ENCODE measurements around the gene NDUFS4. TPM values are rescaled to one million over a fixed set of nuclear protein-coding genes. Genes with fewer than 3 reads are reported as not detected.
"Not testable (repeated sequence)": the region's sequence is repeated elsewhere in the genome, so short reads cannot be mapped to it uniquely, and the experiment has no call there.

Gene NDUFS4
- total and polyA plus RNA-seq, 5 donors from 2014 or later = 24.5 to 118 (median 97.3) TPM

DNA sequence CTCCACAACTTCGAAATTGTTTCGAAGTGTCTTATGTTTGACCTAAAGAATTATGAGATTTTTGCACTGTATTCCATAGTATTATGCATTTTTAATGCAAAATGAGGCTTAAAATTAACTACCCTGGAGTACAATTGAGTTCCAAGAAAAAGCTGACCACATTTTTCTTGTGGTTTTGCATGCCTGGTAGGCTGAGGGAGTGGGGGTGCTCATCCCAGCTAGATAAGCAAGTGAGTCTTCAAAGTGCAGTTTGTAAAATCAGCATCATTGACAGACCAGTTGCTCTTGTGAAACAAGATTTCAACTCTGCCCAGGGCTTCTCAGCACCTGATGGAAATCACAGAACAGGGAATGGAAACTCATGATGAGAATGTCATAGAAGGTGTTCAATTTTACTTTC lies 17.0 kb upstream of the NDUFS4 start:
- DNase-seq (no peak), ATAC-seq (ENCODE audit: low read depth in 2 of 2) (no peak)
- no peaks in the 10 kb centered on the region for H3K36me3 Mint-ChIP-seq
- H3K4me3 Mint-ChIP-seq = no peak overlapping the region
- no peaks in the 10 kb centered on the region for H3K9me3 Mint-ChIP-seq
- Histone ChIP-seq H3K27me3 (ENCODE audit: control insufficient read depth, insufficient read depth, low read length) (peaks cover 11% of the 10 kb centered on the region), H3K9me3 (ENCODE audit: control insufficient read depth in 2 of 2, low read length in 2 of 2) (no peaks in the 10 kb centered on the region), H3K36me3 (ENCODE audit: control insufficient read depth, insufficient read depth, low read length) (no peaks in the 10 kb centered on the region), H3K27ac (ENCODE audit: insufficient read depth, low read length, poor library complexity, severe bottlenecking) (no peak overlapping the region), H3K4me3 (ENCODE audit: low read depth, low read length) (no peak overlapping the region), H3K4me1 (ENCODE audit: control insufficient read depth, insufficient read depth, low read length, poor library complexity, severe bottlenecking) (no peaks in the 10 kb centered on the region)
- H3K27me3 Mint-ChIP-seq = peaks cover 17% of the 10 kb centered on the region
- H3K4me1 Mint-ChIP-seq = no peaks in the 10 kb centered on the region
- no peak overlapping the region for H3K27ac Mint-ChIP-seq

DNA sequence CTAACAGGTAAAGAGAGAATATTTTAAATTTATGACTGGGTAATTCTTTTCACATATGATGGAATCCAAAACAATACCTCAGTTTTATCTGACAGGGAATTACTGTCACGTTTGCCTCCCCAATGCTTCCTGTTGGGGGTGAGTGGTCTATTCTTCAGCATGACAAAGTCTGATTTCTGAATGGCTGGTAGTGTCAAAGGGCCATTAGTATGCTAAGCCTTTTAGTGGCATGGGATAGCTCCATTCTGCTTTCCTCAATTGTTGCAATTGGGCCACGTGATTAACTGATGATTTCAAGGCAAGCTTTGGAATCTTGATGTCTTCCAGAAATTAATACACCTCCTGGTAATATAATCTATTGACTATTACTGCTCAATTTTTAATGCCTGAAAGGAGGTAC lies 14.7 kb upstream of the NDUFS4 start:
- no peak for ATAC-seq (ENCODE audit: low read depth in 2 of 2)
- H3K4me1 Mint-ChIP-seq = no peaks in the 10 kb centered on the region
- Histone ChIP-seq H3K36me3 (ENCODE audit: control insufficient read depth, insufficient read depth, low read length) (no peaks in the 10 kb centered on the region), H3K4me1 (ENCODE audit: control insufficient read depth, insufficient read depth, low read length, poor library complexity, severe bottlenecking) (no peaks in the 10 kb centered on the region), H3K9me3 (ENCODE audit: control insufficient read depth in 2 of 2, low read length in 2 of 2) (no peaks in the 10 kb centered on the region), H3K27ac (ENCODE audit: insufficient read depth, low read length, poor library complexity, severe bottlenecking) (no peak overlapping the region), H3K27me3 (ENCODE audit: control insufficient read depth, insufficient read depth, low read length) (peaks cover 11% of the 10 kb centered on the region), H3K4me3 (ENCODE audit: low read depth, low read length) (no peak overlapping the region)
- no peak for DNase-seq
- H3K9me3 Mint-ChIP-seq = peaks cover 0 to 2% (median 0%) of the 10 kb centered on the region in 7 donors
- H3K27ac Mint-ChIP-seq = no peak overlapping the region
- no peaks in the 10 kb centered on the region for H3K36me3 Mint-ChIP-seq
- no peak overlapping the region for H3K4me3 Mint-ChIP-seq
- peaks cover 17% of the 10 kb centered on the region for H3K27me3 Mint-ChIP-seq

DNA sequence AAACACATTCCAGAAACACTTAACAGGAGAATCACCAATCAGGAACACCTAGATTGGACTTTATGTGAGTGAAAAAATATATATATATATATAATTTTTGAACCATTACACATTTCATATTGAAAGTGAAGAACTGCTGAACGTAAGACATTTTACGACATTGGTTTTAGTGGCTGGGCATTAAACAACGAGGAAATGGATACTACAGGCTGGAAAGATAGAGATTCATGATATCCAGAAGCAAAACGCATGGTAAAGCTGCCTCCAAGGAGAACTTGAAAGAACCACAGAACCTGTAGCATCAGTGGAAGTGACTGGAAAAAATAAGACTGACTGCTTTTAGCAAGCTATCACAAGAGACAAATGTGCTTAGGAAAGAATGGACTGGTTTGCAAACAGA lies 13.2 kb upstream of the NDUFS4 start:
- no peak overlapping the region for H3K27ac Mint-ChIP-seq
- no peaks in the 10 kb centered on the region for H3K4me1 ChIP-seq (ENCODE audit: control insufficient read depth, insufficient read depth, low read length, poor library complexity, severe bottlenecking)
- H3K36me3 ChIP-seq (ENCODE audit: control insufficient read depth, insufficient read depth, low read length) = no peaks in the 10 kb centered on the region
- no peak overlapping the region for H3K27ac ChIP-seq (ENCODE audit: insufficient read depth, low read length, poor library complexity, severe bottlenecking)
- H3K4me3 Mint-ChIP-seq = no peak overlapping the region
- H3K27me3 ChIP-seq (ENCODE audit: control insufficient read depth, insufficient read depth, low read length) = peaks cover 9% of the 10 kb centered on the region
- H3K9me3 ChIP-seq (ENCODE audit: control insufficient read depth in 2 of 2, low read length in 2 of 2) = no peaks in the 10 kb centered on the region
- H3K27me3 Mint-ChIP-seq = peaks cover 21% of the 10 kb centered on the region
- peaks cover 0 to 3% (median 0%) of the 10 kb centered on the region in 7 donors for H3K9me3 Mint-ChIP-seq
- no peaks in the 10 kb centered on the region for H3K36me3 Mint-ChIP-seq
- ATAC-seq (ENCODE audit: low read depth in 2 of 2) (no peak), DNase-seq (no peak)
- H3K4me1 Mint-ChIP-seq = no peaks in the 10 kb centered on the region
- no peak overlapping the region for H3K4me3 ChIP-seq (ENCODE audit: low read depth, low read length)

DNA sequence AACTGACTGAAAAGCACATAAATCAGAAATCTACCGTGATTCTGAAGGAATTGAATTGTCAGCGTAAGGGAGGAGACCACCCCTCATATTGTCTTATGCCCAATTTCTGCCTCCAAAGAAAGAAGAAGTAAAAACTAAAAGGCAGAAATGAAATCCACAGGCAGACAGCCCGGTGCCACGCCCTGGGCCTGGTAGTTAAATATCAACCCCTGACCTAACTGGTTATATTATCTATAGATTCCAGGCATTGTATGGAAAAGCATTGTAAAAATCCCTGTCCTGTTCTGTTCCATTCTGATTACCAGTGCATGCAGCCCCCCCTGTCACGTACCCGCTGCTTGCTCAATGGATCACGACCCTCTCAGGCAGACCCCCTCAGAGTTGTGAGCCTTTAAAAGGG lies 11.9 kb upstream of the NDUFS4 start:
- H3K36me3 Mint-ChIP-seq; H3K27ac Mint-ChIP-seq; ATAC-seq (ENCODE audit: low read depth in 2 of 2); H3K4me1 Mint-ChIP-seq; H3K4me3 ChIP-seq (ENCODE audit: low read depth, low read length); H3K9me3 ChIP-seq (ENCODE audit: control insufficient read depth in 2 of 2, low read length in 2 of 2); H3K27me3 ChIP-seq (ENCODE audit: control insufficient read depth, insufficient read depth, low read length); DNase-seq; H3K4me3 Mint-ChIP-seq; H3K9me3 Mint-ChIP-seq; H3K4me1 ChIP-seq (ENCODE audit: control insufficient read depth, insufficient read depth, low read length, poor library complexity, severe bottlenecking); H3K27ac ChIP-seq (ENCODE audit: insufficient read depth, low read length, poor library complexity, severe bottlenecking); H3K36me3 ChIP-seq (ENCODE audit: control insufficient read depth, insufficient read depth, low read length): not testable (repeated sequence)
- H3K27me3 Mint-ChIP-seq = peaks cover 30% of the 10 kb centered on the region

DNA sequence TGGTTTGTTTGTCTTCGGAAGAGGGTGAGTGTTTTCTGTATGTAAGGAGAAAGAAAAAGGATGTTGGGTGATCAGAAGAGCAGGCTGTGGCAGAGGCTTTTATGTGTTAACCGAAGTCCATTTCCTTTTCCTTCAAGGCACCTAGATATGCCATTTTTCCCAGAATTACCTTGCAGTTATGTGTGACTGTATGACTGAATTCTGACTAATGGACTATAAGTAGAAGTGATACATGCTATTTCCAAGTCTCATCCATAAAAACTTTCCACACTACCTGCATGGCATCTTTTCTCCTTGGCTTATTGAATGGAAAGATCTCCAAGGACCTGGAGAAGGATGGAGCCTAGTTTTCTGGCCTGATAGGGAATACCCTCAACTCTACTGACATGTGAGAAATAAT lies 10.6 kb upstream of the NDUFS4 start:
- Mint-ChIP-seq H3K9me3 (peaks cover 0 to 5% (median 0%) of the 10 kb centered on the region in 7 donors), H3K27me3 (peaks cover 38% of the 10 kb centered on the region), H3K4me3 (no peak overlapping the region), H3K36me3 (no peaks in the 10 kb centered on the region), H3K27ac (no peak overlapping the region), H3K4me1 (no peaks in the 10 kb centered on the region)
- H3K9me3 ChIP-seq (ENCODE audit: control insufficient read depth in 2 of 2, low read length in 2 of 2) = no peaks in the 10 kb centered on the region
- H3K27ac ChIP-seq (ENCODE audit: insufficient read depth, low read length, poor library complexity, severe bottlenecking) = no peak overlapping the region
- ATAC-seq (ENCODE audit: low read depth in 2 of 2) (no peak), DNase-seq (no peak)
- no peaks in the 10 kb centered on the region for H3K36me3 ChIP-seq (ENCODE audit: control insufficient read depth, insufficient read depth, low read length)
- no peaks in the 10 kb centered on the region for H3K4me1 ChIP-seq (ENCODE audit: control insufficient read depth, insufficient read depth, low read length, poor library complexity, severe bottlenecking)
- peaks cover 9% of the 10 kb centered on the region for H3K27me3 ChIP-seq (ENCODE audit: control insufficient read depth, insufficient read depth, low read length)
- no peak overlapping the region for H3K4me3 ChIP-seq (ENCODE audit: low read depth, low read length)

DNA sequence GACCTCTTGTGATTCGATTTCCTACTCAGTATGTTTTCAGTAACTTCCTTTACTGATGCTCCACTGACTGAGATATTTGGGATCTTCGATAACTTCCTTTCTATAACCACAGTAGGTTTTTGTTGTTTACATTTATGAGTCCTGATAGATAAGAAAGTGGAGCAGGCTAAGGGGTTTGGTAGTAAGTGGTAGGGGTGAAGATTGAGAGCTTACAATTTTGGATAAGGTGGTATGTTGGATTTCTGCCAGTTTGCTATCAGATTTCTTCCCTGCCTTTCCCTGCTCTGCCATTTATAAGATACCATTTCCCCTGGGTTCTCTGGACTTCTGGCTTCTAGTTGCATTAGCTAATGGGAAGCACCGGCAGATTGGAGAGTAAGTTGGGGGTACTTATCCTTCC lies 7.9 kb upstream of the NDUFS4 start:
- DNase-seq = no peak
- Mint-ChIP-seq H3K36me3 (no peaks in the 10 kb centered on the region), H3K4me3 (no peak overlapping the region), H3K9me3 (peaks cover 0 to 5% (median 0%) of the 10 kb centered on the region in 7 donors), H3K4me1 (no peaks in the 10 kb centered on the region), H3K27me3 (peaks cover 40% of the 10 kb centered on the region), H3K27ac (no peak overlapping the region)
- Histone ChIP-seq H3K27ac (ENCODE audit: insufficient read depth, low read length, poor library complexity, severe bottlenecking) (no peak overlapping the region), H3K9me3 (ENCODE audit: control insufficient read depth in 2 of 2, low read length in 2 of 2) (no peaks in the 10 kb centered on the region), H3K4me3 (ENCODE audit: low read depth, low read length) (no peak overlapping the region), H3K36me3 (ENCODE audit: control insufficient read depth, insufficient read depth, low read length) (no peaks in the 10 kb centered on the region), H3K27me3 (ENCODE audit: control insufficient read depth, insufficient read depth, low read length) (peaks cover 11% of the 10 kb centered on the region), H3K4me1 (ENCODE audit: control insufficient read depth, insufficient read depth, low read length, poor library complexity, severe bottlenecking) (no peaks in the 10 kb centered on the region)
- no peak for ATAC-seq (ENCODE audit: low read depth in 2 of 2)

DNA sequence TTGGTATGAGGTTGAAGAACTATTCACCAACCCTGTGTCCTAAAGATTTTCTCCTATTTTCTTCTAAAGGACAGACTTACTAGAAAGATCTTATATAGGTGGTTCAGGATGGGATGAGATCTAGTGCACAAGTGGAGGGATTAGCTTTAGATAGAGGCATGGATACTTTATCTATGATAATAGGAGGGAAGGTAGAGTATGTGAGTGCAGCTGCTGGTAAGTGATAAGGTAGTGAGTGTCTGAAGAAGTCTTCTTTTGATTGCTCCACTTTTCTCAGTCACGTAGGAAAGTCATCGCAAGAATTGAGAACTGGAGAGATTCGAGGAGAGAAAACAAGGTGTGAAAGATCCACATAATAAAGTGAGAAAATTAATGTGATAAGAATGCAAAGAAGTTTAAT lies 6.0 kb upstream of the NDUFS4 start:
- DNase-seq (no peak), ATAC-seq (ENCODE audit: low read depth in 2 of 2) (no peak)
- Histone ChIP-seq H3K36me3 (ENCODE audit: control insufficient read depth, insufficient read depth, low read length) (no peaks in the 10 kb centered on the region), H3K27me3 (ENCODE audit: control insufficient read depth, insufficient read depth, low read length) (peaks cover 25% of the 10 kb centered on the region), H3K4me1 (ENCODE audit: control insufficient read depth, insufficient read depth, low read length, poor library complexity, severe bottlenecking) (no peaks in the 10 kb centered on the region), H3K27ac (ENCODE audit: insufficient read depth, low read length, poor library complexity, severe bottlenecking) (no peak overlapping the region), H3K9me3 (ENCODE audit: control insufficient read depth in 2 of 2, low read length in 2 of 2) (peaks cover 0 to 7% of the 10 kb centered on the region in 2 experiments), H3K4me3 (ENCODE audit: low read depth, low read length) (no peak overlapping the region)
- Mint-ChIP-seq H3K9me3 (peaks cover 0 to 9% (median 2%) of the 10 kb centered on the region in 7 donors), H3K36me3 (no peaks in the 10 kb centered on the region), H3K27me3 (peaks cover 58% of the 10 kb centered on the region), H3K27ac (no peak overlapping the region), H3K4me3 (peak overlapping the region in 1 of 4 donors; percentile 13), H3K4me1 (no peaks in the 10 kb centered on the region)

DNA sequence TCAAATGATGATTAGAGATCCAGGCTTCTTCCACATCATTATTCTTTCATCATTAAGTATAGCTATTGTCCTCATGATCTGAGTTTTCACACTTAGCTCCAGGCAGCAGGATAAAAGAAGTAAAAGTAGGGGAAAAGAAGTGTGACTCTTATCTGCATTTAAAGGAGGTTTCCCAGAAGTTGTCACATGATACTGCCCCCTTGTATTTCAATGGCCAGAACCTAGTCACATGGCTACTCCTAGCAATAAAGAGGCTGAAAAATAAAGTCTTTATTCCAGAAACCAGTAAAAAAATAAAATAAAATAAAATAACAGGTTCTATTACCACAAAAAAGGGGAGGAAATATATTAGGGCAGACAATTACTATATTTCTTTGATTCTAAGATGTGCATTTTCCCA lies 5.3 kb upstream of the NDUFS4 start:
- Mint-ChIP-seq H3K4me3 (no peak overlapping the region), H3K27me3 (peaks cover 62% of the 10 kb centered on the region), H3K36me3 (no peaks in the 10 kb centered on the region), H3K4me1 (peaks cover 0 to 1% (median under 1%) of the 10 kb centered on the region in 4 donors), H3K9me3 (peaks cover 0 to 9% (median 2%) of the 10 kb centered on the region in 7 donors), H3K27ac (no peak overlapping the region)
- Histone ChIP-seq H3K4me1 (ENCODE audit: control insufficient read depth, insufficient read depth, low read length, poor library complexity, severe bottlenecking) (peaks cover 4% of the 10 kb centered on the region), H3K4me3 (ENCODE audit: low read depth, low read length) (no peak overlapping the region), H3K27ac (ENCODE audit: insufficient read depth, low read length, poor library complexity, severe bottlenecking) (no peak overlapping the region), H3K27me3 (ENCODE audit: control insufficient read depth, insufficient read depth, low read length) (peaks cover 25% of the 10 kb centered on the region), H3K9me3 (ENCODE audit: control insufficient read depth in 2 of 2, low read length in 2 of 2) (peaks cover 0 to 7% of the 10 kb centered on the region in 2 experiments), H3K36me3 (ENCODE audit: control insufficient read depth, insufficient read depth, low read length) (no peaks in the 10 kb centered on the region)
- DNase-seq (no peak), ATAC-seq (ENCODE audit: low read depth in 2 of 2) (no peak)

Measured in CD4-positive, CD25-positive, alpha-beta regulatory T cell (primary cell).